ENCODE results near the gene NDST4. TPM values are rescaled to one million over a fixed set of nuclear protein-coding genes. Genes with fewer than 3 reads are reported as not detected.

The NDST4 gene
- total and polyA plus RNA-seq, 2 of the 4 experiments (the other 2 are of a cell fraction): not detected

DNA sequence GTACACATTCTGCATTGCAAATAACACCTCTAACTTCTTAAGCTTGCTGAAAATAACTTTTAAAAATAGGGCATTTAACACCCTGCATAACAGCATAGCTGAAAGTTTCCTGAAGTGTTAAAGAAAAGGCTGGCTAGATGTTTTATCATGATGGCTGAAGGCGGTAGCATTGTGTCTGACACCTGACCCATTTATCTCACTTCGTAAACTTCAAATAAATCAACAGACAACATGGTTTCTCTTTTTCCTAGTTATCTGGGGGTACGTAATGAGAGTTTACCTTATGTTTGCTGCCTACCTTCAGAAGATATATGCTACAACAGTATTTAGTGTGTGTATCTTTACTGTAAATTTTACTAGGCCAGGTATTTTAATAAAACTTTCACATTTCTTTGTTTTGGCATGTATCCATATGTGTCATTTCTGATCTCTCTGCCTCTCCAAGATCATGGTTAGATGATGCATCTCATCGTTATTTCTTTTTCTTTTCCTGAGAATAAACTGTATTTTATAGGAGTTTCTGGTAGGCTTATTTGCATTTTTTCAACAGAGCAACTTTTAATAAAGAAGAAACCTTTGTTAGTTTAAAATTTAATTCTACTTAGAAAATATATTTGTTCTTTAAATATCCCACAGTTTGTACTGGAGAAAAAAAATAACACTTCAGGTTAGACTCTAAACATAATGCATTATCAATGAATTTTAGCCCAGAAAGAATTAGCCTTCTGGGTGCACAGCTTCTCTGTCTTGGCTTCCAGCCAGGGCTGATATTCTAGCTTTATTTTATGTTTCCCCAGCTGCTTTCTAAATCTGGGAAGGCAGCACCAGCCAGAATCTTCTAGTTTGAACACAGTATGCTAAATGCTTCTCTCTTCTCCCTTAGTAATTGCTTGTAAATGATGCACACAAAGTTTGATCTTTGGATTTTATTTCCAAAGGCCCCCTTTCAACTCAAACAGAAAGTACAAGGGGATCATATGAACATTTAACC lies 2.9 kb downstream of the NDST4 start:
- Histone ChIP-seq H3K18ac (ENCODE audit: low read depth, low read length) (no peak overlapping the region), H2BK15ac (ENCODE audit: low read depth, low read length) (no peak overlapping the region), H3K4me2 (ENCODE audit: low read depth, low read length) (no peak overlapping the region), H2BK5ac (ENCODE audit: low read depth, low read length, poor library complexity, severe bottlenecking) (no peak overlapping the region), H3K27ac (ENCODE audit: insufficient read depth, low read length) (no peak overlapping the region), H3K56ac (ENCODE audit: extremely low read depth, insufficient read depth, low read length) (no peak overlapping the region), H3K27me3 (ENCODE audit: control insufficient read depth, insufficient read depth, low read length) (no peaks in the 10 kb centered on the region), H3K9me3 (ENCODE audit: control insufficient read depth, insufficient read depth, low read length) (no peaks in the 10 kb centered on the region), H3K4me3 (ENCODE audit: insufficient read depth, low read depth, low read length) (no peak overlapping the region), H2AK9ac (replicated peaks; ENCODE audit: low read depth, low read length, poor library complexity) (no peak overlapping the region), H3K9ac (ENCODE audit: low read depth, low read length) (no peak overlapping the region), H3K4me1 (ENCODE audit: control insufficient read depth, insufficient read depth, low read length) (no peaks in the 10 kb centered on the region), H3K9me1 (ENCODE audit: insufficient read depth, low read length) (no peaks in the 10 kb centered on the region), H2BK120ac (ENCODE audit: low read depth, low read length) (no peak overlapping the region), H4K5ac (ENCODE audit: low read depth, low read length) (no peak overlapping the region), H3K14ac (replicated peaks; ENCODE audit: low read depth, low read length) (no peak overlapping the region), H3K23ac (ENCODE audit: low read depth, low read length) (no peak overlapping the region), H2BK20ac (ENCODE audit: low read depth, low read length) (no peak overlapping the region), H2AK5ac (ENCODE audit: low read depth, low read length) (no peak overlapping the region), H4K91ac (ENCODE audit: insufficient read depth, low read depth, low read length) (no peak overlapping the region), H4K20me1 (ENCODE audit: insufficient read depth, low read length) (no peaks in the 10 kb centered on the region), H2AFZ (replicated peaks; ENCODE audit: low read length, poor library complexity) (no peak overlapping the region), H3K36me3 (ENCODE audit: control insufficient read depth, insufficient read depth, low read length) (no peaks in the 10 kb centered on the region), H3K79me1 (ENCODE audit: low read depth in 1 of 2, low read length in 2 of 2) (no peaks in the 10 kb centered on the region), H4K8ac (ENCODE audit: low read depth in 2 of 2, low read length in 2 of 2) (no peak overlapping the region), H3K4ac (ENCODE audit: low read depth, low read length) (no peak overlapping the region)
- dilution Hi-C loops (cut with HindIII; ENCODE audit: low sequenced_read_pairs, unreplicated experiment) (no loop called here), in situ Hi-C loops (cut with MboI; ENCODE audit: low sequenced_read_pairs) (no loop called here), intact Hi-C loops (cut with micrococcal nuclease) (no loop called here)
- POLR2A ChIA-PET (ENCODE audit: unreplicated experiment): no interaction called here
- no peak for ATAC-seq (ENCODE audit: low read depth)
- no peak for DNase-seq
- no TSS peak for BruUV-seq (replicated peaks)
- CTCF ChIA-PET: no interaction called here
- no CpG with 5 or more reads among the region's 4 CpGs for WGBS, 2 experiments (ENCODE audit: extremely low coverage in 2 of 2, insufficient read length in 1 of 2)
- no peak for TF ChIP-seq MAZ (IDR thresholded peaks at IDR 0.05; ENCODE audit: borderline replicate concordance, low read depth, low read length)
- TF ChIP-seq MAFK (IDR thresholded peaks at IDR 0.05; ENCODE audit: low read depth, low read length): no peak
- TF ChIP-seq, protein P1, sequence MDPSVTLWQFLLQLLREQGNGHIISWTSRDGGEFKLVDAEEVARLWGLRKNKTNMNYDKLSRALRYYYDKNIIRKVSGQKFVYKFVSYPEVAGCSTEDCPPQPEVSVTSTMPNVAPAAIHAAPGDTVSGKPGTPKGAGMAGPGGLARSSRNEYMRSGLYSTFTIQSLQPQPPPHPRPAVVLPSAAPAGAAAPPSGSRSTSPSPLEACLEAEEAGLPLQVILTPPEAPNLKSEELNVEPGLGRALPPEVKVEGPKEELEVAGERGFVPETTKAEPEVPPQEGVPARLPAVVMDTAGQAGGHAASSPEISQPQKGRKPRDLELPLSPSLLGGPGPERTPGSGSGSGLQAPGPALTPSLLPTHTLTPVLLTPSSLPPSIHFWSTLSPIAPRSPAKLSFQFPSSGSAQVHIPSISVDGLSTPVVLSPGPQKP (IDR thresholded peaks at IDR 0.05; ENCODE audit: borderline replicate concordance, low read depth, low read length): no peak
- TF ChIP-seq, protein P2, sequence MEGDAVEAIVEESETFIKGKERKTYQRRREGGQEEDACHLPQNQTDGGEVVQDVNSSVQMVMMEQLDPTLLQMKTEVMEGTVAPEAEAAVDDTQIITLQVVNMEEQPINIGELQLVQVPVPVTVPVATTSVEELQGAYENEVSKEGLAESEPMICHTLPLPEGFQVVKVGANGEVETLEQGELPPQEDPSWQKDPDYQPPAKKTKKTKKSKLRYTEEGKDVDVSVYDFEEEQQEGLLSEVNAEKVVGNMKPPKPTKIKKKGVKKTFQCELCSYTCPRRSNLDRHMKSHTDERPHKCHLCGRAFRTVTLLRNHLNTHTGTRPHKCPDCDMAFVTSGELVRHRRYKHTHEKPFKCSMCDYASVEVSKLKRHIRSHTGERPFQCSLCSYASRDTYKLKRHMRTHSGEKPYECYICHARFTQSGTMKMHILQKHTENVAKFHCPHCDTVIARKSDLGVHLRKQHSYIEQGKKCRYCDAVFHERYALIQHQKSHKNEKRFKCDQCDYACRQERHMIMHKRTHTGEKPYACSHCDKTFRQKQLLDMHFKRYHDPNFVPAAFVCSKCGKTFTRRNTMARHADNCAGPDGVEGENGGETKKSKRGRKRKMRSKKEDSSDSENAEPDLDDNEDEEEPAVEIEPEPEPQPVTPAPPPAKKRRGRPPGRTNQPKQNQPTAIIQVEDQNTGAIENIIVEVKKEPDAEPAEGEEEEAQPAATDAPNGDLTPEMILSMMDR (conservative IDR thresholded peaks at IDR 0.05; ENCODE audit: low read depth, low read length): no peak
- no peak for TF ChIP-seq CHD1 (IDR thresholded peaks at IDR 0.05; ENCODE audit: low read depth, low read length)
- TF ChIP-seq RFX5 (IDR thresholded peaks at IDR 0.05; ENCODE audit: low read depth, low read length): no peak
- TF ChIP-seq CEBPB (IDR thresholded peaks at IDR 0.05; ENCODE audit: low read depth, low read length): no peak
- TF ChIP-seq RAD21 (IDR thresholded peaks at IDR 0.05; ENCODE audit: low read length): no peak
- TF ChIP-seq, protein P3, sequence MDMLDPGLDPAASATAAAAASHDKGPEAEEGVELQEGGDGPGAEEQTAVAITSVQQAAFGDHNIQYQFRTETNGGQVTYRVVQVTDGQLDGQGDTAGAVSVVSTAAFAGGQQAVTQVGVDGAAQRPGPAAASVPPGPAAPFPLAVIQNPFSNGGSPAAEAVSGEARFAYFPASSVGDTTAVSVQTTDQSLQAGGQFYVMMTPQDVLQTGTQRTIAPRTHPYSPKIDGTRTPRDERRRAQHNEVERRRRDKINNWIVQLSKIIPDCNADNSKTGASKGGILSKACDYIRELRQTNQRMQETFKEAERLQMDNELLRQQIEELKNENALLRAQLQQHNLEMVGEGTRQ (IDR thresholded peaks at IDR 0.05; ENCODE audit: low read depth, low read length): no peak
- no peak for TF ChIP-seq FOS (IDR thresholded peaks at IDR 0.05; ENCODE audit: low read depth, low read length)
- TF ChIP-seq POLR2A (IDR thresholded peaks at IDR 0.05; ENCODE audit: low read depth, low read length): no peak
- no peak for TF ChIP-seq RCOR1 (IDR thresholded peaks at IDR 0.05; ENCODE audit: insufficient replicate concordance, low read length)
- TF ChIP-seq BHLHE40 (IDR thresholded peaks at IDR 0.05; ENCODE audit: low read depth, low read length): no peak
- no peak for TF ChIP-seq NFE2L2 (IDR thresholded peaks at IDR 0.05; ENCODE audit: low read depth, low read length)
- no peak for TF ChIP-seq MXI1 (IDR thresholded peaks at IDR 0.05; ENCODE audit: borderline replicate concordance, low read depth, low read length)
